Esophagus mucosa (tissue), 1 donor: Measurements from ENCODE around the gene DCLK3. TPM values are rescaled to one million over a fixed set of nuclear protein-coding genes. Genes with fewer than 3 reads are reported as not detected.

Experiments
- ATAC-seq: fragments of 200-7000 bp; cut with Tn5 transposase; one replicate; pipeline ENCODE4 v1.9.1; 2020
- total RNA-seq: library from RNA; stranded (reverse); gene quantifications from one replicate; pipeline ENCODE4 v1.2.4, GENCODE V29; 2023
- donor health status: DM: yes; HTN: yes; CAD: no.

Gene DCLK3
- 0.04 TPM for total RNA-seq

- peak; percentile 37 for ATAC-seq
Measured at GRCh38 chr3:36763850-36764703, at the start of gene DCLK3. Gene DCLK3 (minus strand): TSS chr3:36764553. CDS start chr3:36764263, 290 bp downstream.

DNA sequence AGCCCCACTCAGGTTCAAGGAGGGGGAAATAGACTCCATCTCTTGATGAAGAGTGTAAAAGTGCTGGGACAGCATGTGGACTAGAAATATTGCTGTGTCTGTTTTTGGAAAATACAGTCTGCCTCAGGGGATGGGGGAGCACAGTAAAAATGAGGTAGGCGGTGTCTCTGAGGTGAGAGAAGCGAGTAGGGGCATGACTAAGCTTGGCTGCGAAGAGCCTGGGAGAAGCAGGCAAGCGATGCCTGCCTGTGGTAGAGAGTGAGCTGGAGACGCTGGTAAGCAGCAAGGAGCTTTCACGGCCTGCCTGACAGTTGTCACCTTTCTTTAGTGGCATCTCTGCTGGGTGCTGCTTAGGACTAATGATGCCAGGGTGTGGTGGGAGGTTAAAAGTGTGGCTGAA, 49.0 kb upstream of the DCLK3 start:
- peak; percentile 82 for ATAC-seq

GRCh38 chr3:36812240-36812639, 47.9 kb upstream of the DCLK3 start:
- ATAC-seq: no peak

GRCh38 chr3:36811768-36812167, 47.4 kb upstream of the DCLK3 start:
- no peak for ATAC-seq

- ATAC-seq: no peak
Measured at GRCh38 chr3:36804295-36805055, 40.1 kb upstream of the DCLK3 start.

- no peak for ATAC-seq
Measured at GRCh38 chr3:36803091-36803791, 38.9 kb upstream of the DCLK3 start.

DNA sequence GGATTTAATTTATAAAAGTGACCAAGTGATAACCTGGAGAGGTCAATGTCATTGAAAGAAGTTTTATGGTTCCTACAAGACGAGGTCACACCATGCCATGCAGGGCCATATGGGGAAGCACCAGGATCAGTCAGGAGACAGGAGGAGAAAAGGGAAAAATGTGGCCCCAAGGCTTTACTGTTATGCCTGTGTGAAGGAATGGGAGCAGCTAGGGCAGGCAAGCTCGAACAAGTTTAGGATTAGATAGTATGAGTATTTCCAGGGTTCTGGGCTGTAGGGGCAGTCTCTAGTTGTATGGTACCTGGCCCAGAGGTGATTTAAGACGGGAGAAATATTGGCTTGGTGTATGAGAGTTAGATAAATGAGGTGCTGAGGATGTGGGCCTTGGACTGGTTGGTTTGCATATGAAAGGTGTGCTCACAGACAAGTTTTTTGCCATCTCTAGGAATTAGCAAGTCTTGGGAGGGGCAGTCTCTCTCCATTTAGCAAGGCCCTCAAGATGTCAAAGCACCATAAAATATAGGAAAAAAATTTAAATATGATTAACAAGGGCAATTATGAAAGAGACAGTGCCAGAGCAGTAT, 36.3 kb upstream of the DCLK3 start:
- no peak for ATAC-seq

DNA sequence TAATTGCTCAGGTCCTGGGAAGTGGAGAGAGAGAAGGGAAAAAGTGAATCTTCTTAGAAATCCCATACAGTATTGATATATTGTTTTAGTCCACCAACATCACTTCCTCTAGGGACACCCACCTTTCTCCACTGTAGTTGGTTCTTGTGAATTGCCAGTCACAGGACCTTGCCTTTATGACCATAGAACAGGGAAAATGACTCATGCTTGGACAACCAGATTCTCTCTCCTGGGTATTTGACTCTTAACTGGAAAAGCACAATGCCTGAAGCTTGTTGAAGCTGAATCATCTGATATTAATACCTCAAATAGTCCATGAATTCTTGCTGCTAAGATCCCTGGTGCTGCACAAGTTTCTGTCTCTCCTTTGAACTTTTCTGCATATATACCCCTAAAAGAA, 32.5 kb upstream of the DCLK3 start:
- no peak for ATAC-seq

DNA sequence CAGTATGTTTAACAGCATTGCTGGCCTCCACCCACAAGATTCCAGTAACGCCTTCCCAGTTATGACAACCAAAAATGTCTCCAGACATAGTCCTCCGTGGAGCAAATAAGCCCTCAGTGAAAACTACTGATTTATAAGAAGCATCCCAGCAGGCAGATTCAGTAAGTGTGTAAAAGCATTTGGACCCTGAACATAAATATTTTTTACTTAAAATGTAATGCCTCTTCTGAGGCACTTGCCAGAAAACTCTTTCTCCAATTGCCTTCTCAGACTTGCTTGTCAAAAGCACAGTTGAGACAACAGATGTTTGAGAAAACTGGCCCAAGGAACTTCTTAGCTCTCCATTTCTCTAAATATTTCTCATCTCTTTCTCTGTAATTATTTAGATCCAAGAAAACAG, 31.8 kb upstream of the DCLK3 start:
- no peak for ATAC-seq

DNA sequence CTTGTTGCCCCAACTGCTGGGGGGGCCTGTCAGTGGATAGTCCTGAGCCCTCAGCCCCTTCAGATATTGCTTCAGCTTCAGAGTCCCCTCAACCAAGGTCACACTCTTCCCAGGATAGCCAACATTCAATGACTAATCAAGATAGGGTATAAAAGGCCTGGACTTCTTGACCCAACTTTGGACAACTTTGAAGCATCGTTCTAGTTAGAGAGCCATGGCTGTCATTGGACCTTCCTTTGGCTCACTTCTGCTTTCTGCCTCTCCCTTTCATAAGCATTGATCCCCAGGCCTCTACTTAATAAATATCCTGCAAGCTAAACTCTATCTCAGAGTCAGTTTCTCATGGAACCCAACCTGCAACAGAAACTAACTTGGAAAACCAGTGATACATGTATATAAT, 31.3 kb upstream of the DCLK3 start:
- no peak for ATAC-seq

GRCh38 chr3:36792342-36792741, 28.0 kb upstream of the DCLK3 start:
- no peak for ATAC-seq

GRCh38 chr3:36790765-36791164, 26.4 kb upstream of the DCLK3 start:
- ATAC-seq: no peak

DNA sequence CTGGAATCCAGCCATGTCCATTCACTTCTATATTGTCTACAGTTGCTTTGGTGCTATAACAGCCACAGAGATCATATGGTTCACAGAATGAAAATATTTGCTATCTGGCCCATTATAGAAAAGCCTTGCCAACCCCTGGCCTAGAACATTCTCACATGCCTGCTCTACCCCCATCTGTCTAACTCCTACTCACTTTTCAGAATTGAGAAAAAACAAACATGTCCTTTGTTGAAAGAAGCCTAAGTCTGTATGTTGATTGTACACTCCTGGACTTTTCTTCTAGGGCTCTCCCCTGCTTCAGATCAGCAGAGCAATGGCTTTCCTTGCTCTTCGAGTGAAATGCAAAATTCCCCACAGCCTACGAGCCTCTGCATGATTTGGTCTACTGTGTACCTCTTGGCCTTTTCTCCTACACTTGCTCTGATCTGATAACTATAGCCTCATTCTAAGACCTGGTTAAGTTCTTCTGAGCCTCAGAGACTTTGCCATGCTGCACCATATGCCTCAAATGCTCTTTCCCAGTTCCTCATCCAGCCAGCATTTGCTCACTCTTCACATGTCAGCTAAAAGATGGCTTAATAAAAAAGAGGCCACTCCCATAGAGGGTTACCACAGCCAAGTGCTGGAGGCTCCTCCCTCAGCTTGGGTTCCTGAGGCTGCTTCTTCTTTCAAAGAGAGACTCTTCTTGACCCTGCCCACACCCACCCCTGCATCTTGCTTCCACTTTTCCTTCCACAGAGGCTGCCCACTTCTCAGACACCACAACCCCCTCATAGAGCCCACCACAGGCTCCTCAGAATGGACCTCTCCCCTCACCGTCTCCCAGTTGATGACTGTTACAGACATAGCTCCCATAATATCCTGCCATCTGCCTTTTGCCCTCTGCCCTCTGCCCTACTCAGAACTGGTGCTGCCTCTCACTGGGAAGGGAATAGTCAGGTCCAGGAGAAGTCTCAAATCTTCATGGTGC, 22.9 kb upstream of the DCLK3 start:
- peak; percentile 28 for ATAC-seq

DNA sequence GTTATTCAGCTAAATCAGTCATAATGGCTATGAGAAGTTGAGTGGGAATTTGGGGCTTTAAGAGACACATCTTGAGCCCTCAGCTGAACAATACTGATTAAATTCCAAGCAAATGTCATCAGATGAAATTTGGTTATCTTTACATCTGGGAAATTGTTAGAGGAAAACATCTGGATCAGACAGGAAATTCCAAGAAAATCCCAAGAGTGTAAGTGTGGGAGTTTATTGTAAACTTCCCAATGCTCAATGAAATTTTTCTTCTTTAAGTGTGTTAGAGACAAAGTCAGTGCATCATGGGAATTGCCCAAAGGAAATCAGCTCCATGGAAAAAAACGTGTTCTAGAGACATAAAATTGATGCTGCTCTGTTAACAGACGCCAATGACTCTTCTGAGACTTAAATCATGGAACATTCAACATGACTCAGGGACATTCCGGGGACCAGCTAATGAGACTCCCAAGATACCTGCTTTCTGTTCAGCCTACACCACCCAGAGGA, 19.8 kb upstream of the DCLK3 start:
- ATAC-seq: no peak

GRCh38 chr3:36777424-36778218, 13.3 kb upstream of the DCLK3 start:
- ATAC-seq: no peak

DNA sequence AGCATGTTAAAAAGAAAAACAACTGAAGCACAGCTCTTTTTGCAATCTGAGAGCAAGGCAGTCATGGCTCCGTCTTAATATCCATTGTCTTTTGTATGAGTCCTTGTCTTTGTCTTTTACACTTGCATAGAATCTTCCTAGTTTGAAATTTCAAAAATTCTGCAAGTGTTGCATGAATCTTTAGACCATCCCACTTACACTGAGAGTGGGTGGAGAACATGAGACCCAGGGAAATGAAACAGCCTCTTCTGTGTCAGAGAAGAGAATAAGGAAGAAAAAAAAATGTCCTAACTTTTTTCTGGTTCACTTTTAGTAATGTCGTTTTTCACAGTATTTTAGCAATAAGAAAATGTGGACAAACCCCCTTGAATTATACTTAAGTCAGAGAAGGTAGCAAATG, 12.1 kb upstream of the DCLK3 start:
- ATAC-seq: no peak

DNA sequence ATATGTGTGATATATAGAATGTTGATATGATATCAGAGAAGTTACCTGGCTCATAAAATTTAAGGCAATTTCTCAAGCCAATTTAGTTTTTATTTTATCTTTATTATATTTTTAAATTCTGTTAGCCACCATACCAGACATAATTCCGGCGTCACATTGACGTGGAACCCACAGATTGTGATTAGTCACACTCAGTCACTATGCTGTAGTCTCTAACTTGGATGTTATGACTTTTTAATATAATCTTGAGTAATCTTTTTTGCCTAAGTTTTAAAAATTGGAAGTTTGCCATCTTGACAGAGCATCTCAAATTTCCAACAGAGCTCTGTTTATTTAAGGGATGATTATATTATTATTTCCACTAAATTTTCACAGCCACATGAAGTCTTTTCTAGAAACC, 9.7 kb upstream of the DCLK3 start:
- no peak for ATAC-seq

DNA sequence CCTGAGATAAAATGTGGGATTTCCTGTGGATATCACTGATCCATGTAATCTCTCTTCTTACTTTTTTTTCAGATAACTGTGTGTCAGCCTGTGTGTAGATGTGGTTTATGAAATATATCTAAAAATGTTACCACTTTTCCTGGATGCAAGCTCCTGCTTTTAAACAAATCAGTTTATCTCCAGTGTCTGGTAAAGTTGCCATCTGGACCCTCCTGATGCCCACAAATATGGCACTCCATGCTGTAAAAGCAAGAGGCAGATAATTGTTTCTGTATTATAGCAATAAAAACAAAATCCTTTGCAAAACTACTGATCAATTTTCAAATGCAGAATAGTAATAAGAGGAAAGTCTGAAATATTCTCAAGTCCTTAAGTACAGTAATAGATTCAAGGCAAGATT, 7.6 kb upstream of the DCLK3 start:
- ATAC-seq: no peak

DNA sequence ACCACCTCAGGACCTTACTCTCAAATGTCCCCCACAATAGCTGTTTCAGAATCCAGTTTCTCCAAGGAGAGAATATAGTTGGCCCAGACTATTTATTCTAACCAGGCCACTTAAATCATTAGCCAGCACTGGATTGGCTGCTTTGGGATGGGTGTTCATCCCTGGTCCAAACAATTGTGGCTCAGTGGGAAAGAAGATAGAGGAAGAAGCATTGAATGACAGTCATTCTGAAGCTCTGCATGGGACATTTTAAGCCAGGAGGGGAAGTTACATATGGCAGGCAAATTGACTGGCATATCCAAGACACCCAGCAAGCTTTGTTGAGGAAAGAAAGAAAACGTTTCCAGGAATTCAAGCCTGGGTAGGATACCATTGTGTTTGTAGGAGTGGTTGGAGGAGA, 5.6 kb upstream of the DCLK3 start:
- no peak for ATAC-seq

DNA sequence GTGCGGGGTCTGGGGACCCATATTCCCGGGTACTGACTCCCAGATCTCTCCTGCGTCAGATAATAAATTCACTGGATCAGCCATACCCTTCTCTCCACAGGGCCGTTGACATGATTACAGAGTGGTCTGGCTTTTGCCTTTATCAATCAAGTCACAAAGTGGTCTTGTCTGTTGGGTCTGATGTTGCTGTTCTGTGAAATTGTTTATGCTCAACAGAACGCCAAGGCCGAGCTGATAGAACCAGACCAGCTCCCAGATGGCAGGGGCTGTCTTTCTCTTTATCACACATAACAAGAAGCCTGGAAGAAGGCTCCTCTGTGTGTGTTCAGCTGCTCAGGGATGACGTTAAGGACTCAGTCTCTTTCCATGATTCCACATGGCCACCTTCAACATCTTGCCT, 751 bp upstream of the DCLK3 start:
- no peak for ATAC-seq

GRCh38 chr3:36764704-36765038, 318 bp upstream of the DCLK3 start:
- ATAC-seq: no peak
